Ishikawa (cell line): ENCODE results near the gene NECTIN1.

Source experiments
- CEBPB ChIP-seq: IDR thresholded peaks from 2 replicates; pipeline ENCODE4 v1.6.1; 2012
- EP300 ChIP-seq: IDR thresholded peaks from 2 replicates; pipeline ENCODE4 v1.6.1; 2012; ENCODE audit warnings: borderline replicate concordance
- NFIC ChIP-seq: IDR thresholded peaks from 2 replicates; pipeline ENCODE4 v1.6.1; 2012
- TCF12 ChIP-seq: IDR thresholded peaks from 2 replicates; pipeline ENCODE4 v1.6.1; 2012; ENCODE audit warnings: low read depth
- YY1 ChIP-seq: IDR thresholded peaks from 2 replicates; pipeline ENCODE4 v1.6.1; 2012; ENCODE audit warnings: low read depth
- TF ChIP-seq, protein P1 (sequence below): IDR thresholded peaks from 2 replicates; pipeline ENCODE4 v1.6.1; 2012; ENCODE audit warnings: low read depth, mild to moderate bottlenecking

DNA sequence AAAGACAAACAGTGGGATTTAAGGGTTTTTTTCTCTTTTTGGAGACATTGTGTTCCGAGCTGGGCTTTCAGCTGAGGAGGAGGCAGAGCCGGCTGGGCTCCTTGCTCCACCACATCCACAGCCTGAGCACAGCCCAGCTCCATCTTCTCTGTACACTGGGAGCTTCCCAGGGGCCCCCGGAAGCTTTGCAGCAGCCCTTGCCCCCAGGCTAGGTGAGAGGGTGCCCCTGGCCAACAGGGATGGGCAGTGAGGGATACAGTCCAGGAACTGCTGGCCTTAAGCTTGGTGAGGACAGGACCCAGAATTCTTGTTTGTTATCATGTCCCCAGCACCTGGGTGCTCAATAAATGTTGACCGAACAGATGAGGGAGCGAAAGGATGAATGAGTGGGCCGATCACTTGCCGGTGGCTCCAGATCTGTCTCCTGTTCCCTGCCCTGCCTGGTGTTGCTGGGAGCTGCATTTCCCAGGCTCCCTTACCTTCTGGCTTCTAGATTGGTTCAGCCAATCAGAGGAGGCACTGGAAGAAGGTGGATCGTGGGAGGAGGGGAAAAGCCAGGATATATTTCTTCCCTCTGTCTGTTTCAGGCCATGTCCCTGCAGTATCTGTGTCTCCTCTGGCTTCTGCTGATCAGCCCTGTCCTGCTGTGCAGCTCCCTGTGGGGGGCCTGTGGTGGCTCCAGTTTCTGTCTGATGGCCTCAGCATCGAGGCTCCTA, 26.5 kb upstream of the NECTIN1 start:
- TF ChIP-seq EP300 (no peak), YY1 (no peak), TCF12 (no peak), NFIC (no peak), CEBPB (no peak)
- TF ChIP-seq, protein P1, sequence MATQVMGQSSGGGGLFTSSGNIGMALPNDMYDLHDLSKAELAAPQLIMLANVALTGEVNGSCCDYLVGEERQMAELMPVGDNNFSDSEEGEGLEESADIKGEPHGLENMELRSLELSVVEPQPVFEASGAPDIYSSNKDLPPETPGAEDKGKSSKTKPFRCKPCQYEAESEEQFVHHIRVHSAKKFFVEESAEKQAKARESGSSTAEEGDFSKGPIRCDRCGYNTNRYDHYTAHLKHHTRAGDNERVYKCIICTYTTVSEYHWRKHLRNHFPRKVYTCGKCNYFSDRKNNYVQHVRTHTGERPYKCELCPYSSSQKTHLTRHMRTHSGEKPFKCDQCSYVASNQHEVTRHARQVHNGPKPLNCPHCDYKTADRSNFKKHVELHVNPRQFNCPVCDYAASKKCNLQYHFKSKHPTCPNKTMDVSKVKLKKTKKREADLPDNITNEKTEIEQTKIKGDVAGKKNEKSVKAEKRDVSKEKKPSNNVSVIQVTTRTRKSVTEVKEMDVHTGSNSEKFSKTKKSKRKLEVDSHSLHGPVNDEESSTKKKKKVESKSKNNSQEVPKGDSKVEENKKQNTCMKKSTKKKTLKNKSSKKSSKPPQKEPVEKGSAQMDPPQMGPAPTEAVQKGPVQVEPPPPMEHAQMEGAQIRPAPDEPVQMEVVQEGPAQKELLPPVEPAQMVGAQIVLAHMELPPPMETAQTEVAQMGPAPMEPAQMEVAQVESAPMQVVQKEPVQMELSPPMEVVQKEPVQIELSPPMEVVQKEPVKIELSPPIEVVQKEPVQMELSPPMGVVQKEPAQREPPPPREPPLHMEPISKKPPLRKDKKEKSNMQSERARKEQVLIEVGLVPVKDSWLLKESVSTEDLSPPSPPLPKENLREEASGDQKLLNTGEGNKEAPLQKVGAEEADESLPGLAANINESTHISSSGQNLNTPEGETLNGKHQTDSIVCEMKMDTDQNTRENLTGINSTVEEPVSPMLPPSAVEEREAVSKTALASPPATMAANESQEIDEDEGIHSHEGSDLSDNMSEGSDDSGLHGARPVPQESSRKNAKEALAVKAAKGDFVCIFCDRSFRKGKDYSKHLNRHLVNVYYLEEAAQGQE: no peak
